ENCODE results near the gene MAG.

MAG gene

GRCh38 chr19:35265900-35266519, 26.0 kb upstream of the MAG start (continued):
- TF ChIP-seq ZNF677 (tag by site-specific recombination; IDR thresholded peaks at IDR 0.05) (peak; percentile 41; the same call in 1 of the 2 replicates), ZNF830 (tag by site-specific recombination; IDR thresholded peaks at IDR 0.05; ENCODE audit: low read depth) (no peak), SCRT2 (tag by site-specific recombination; IDR thresholded peaks at IDR 0.05) (peak; percentile 81)

DNA sequence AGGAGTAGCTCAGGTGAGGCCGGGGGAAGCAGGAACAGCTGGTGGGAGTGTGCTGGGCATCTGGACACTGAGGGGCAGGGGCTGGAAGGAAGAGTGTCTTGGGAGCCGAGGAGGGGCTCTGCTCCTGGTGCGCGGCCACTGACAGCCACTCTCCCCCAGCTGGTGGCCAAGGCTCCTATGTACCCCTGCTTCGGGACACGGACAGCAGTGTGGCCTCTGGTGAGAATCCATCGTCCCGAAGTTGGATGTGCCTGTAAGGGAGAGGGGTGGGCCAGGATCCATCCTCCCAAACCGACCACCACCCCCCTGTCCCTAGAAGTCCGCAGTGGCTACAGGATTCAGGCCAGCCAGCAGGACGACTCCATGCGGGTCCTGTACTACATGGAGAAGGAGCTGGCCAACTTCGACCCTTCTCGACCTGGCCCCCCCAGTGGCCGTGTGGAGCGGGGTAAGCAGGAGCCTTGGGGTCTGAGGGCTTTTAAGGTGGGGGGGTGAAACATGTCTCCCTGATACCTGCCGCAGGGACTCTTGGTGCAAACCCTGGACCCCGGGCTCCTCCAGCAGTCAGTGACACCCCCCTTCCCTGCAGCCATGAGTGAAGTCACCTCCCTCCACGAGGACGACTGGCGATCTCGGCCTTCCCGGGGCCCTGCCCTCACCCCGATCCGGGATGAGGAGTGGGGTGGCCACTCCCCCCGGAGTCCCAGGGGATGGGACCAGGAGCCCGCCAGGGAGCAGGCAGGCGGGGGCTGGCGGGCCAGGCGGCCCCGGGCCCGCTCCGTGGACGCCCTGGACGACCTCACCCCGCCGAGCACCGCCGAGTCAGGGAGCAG, 25.2 kb upstream of the MAG start:
- ChIA-PET CTCF (interaction anchor here (0.5 to 0.8 kb wide), 3 partner anchors 78 to 1747 kb away, joined by 3 read pairs; no protein-coding TSS in a partner anchor), POLR2A (interaction anchor here (0.5 to 5.2 kb wide), 13 partner anchors 8 to 479 kb away, joined by 3 to 35 read pairs (median 5); partner anchors contain the start of genes HAMP and PSENEN)
- Histone ChIP-seq H3K4me1 (ENCODE audit: control insufficient read depth, insufficient read depth, low read length) (peaks cover 24% of the 10 kb centered on the region), H3K9me3 (ENCODE audit: control insufficient read depth, insufficient read depth, low read depth, low read length) (no peaks in the 10 kb centered on the region), H3K4me3 (ENCODE audit: low read depth, low read length) (peak overlapping the region; percentile 55), H3K36me3 (ENCODE audit: control insufficient read depth in 2 of 2, insufficient read depth in 1 of 2, low read length in 2 of 2) (peaks cover 46 to 57% of the 10 kb centered on the region in 2 experiments), H3K27ac (ENCODE audit: extremely low read depth, low read depth, low read length) (peak overlapping the region; percentile 100)
- TF ChIP-seq ZNF704 (tag by site-specific recombination; IDR thresholded peaks at IDR 0.05) = no peak
- peak; percentile 21; the same call in 1 of the 2 replicates for TF ChIP-seq SCRT2 (tag by site-specific recombination; IDR thresholded peaks at IDR 0.05)
- TF ChIP-seq ZNF473 (tag by site-specific recombination; IDR thresholded peaks at IDR 0.05) = no peak
- no peak for TF ChIP-seq ZNF280D (tag by site-specific recombination; IDR thresholded peaks at IDR 0.05)
- no peak for TF ChIP-seq ZNF132 (tag by site-specific recombination; IDR thresholded peaks at IDR 0.05; ENCODE audit: borderline replicate concordance)
- TF ChIP-seq, protein P1, sequence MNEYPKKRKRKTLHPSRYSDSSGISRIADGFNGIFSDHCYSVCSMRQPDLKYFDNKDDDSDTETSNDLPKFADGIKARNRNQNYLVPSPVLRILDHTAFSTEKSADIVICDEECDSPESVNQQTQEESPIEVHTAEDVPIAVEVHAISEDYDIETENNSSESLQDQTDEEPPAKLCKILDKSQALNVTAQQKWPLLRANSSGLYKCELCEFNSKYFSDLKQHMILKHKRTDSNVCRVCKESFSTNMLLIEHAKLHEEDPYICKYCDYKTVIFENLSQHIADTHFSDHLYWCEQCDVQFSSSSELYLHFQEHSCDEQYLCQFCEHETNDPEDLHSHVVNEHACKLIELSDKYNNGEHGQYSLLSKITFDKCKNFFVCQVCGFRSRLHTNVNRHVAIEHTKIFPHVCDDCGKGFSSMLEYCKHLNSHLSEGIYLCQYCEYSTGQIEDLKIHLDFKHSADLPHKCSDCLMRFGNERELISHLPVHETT (tag by site-specific recombination; IDR thresholded peaks at IDR 0.05) = no peak
- no peak for TF ChIP-seq OVOL3 (tag by site-specific recombination; IDR thresholded peaks at IDR 0.05)
- TF ChIP-seq ZNF394 (tag by site-specific recombination; IDR thresholded peaks at IDR 0.05; ENCODE audit: borderline replicate concordance) = 0 out of 2 replicates have a peak, but pooled peaks have one; percentile 9
- no peak for TF ChIP-seq ZNF654 (tag by site-specific recombination; IDR thresholded peaks at IDR 0.05; ENCODE audit: low read depth)
- TF ChIP-seq, protein P2, sequence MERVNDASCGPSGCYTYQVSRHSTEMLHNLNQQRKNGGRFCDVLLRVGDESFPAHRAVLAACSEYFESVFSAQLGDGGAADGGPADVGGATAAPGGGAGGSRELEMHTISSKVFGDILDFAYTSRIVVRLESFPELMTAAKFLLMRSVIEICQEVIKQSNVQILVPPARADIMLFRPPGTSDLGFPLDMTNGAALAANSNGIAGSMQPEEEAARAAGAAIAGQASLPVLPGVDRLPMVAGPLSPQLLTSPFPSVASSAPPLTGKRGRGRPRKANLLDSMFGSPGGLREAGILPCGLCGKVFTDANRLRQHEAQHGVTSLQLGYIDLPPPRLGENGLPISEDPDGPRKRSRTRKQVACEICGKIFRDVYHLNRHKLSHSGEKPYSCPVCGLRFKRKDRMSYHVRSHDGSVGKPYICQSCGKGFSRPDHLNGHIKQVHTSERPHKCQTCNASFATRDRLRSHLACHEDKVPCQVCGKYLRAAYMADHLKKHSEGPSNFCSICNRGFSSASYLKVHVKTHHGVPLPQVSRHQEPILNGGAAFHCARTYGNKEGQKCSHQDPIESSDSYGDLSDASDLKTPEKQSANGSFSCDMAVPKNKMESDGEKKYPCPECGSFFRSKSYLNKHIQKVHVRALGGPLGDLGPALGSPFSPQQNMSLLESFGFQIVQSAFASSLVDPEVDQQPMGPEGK (tag by site-specific recombination; IDR thresholded peaks at IDR 0.05) = peak; percentile 19; the same call in 1 of the 2 replicates
- TF ChIP-seq ZNF777 (tag by site-specific recombination; IDR thresholded peaks at IDR 0.05; ENCODE audit: borderline replicate concordance) = peak; percentile 20; the same call in 1 of the 2 replicates
- TF ChIP-seq, protein P3, sequence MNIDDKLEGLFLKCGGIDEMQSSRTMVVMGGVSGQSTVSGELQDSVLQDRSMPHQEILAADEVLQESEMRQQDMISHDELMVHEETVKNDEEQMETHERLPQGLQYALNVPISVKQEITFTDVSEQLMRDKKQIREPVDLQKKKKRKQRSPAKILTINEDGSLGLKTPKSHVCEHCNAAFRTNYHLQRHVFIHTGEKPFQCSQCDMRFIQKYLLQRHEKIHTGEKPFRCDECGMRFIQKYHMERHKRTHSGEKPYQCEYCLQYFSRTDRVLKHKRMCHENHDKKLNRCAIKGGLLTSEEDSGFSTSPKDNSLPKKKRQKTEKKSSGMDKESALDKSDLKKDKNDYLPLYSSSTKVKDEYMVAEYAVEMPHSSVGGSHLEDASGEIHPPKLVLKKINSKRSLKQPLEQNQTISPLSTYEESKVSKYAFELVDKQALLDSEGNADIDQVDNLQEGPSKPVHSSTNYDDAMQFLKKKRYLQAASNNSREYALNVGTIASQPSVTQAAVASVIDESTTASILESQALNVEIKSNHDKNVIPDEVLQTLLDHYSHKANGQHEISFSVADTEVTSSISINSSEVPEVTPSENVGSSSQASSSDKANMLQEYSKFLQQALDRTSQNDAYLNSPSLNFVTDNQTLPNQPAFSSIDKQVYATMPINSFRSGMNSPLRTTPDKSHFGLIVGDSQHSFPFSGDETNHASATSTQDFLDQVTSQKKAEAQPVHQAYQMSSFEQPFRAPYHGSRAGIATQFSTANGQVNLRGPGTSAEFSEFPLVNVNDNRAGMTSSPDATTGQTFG (tag by site-specific recombination; IDR thresholded peaks at IDR 0.05; ENCODE audit: borderline replicate concordance) = no peak; the same call in 1 of the 2 replicates
- TF ChIP-seq ZNF280C (tag by site-specific recombination; IDR thresholded peaks at IDR 0.05) = no peak
- no peak for TF ChIP-seq ZNF629 (tag by site-specific recombination; IDR thresholded peaks at IDR 0.05)
- TF ChIP-seq ZNF580 (tag by site-specific recombination; IDR thresholded peaks at IDR 0.05) = no peak
- TF ChIP-seq ZBTB1 (tag by site-specific recombination; IDR thresholded peaks at IDR 0.05) = no peak
